Measurements from ENCODE around the gene HOXC9. TPM values are rescaled to one million over a fixed set of nuclear protein-coding genes. Genes with fewer than 3 reads are reported as not detected.

Gene HOXC9
- total and polyA plus RNA-seq, 10 donors = 0.05 TPM; not detected in 9

DNA sequence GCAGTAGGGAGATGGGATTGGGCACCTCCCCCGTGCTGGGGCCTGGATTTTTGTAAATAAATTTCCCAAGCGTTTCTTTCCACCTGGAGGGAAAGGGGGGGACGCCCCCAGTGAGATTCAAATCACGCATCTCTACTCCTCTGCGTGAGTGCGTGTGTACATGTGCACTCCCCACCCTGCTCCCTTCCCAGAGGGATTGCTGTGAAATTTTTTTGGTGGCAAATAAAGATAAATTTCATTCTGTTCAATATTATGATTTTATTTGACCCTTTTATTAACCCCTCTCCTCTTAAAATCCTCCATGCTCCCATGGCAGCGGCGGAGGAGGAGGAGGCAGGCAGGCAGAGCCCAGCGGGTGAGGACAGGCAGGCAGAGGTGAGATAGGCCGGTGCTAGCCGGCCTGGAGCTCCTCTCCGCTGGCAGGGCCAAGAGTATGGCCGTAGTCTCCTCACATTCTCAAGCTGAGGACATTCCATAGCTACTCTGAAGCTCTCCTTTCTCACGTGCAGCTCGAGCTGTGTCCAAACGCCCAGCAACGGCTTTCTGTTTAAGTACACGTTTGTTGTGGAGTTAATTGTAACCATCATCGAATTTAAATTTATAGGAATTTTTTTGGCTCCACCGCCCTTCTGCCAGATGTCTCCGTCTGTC, 23.7 kb upstream of the HOXC9 start:
- peaks cover 0 to 11% (median 0%) of the 10 kb centered on the region in 8 donors for H3K9me3 ChIP-seq
- 16 to 21% (median 16%) methylated on average over 21 of the region's 21 CpGs for WGBS, 5 donors
- peaks cover 31 to 100% (median 99%) of the 10 kb centered on the region in 7 donors for H3K27me3 ChIP-seq (replicated peaks in 1 of 7)
- intact Hi-C loops (cut with DNase I; ENCODE audit: low total_unique reads) = no loop called here
- TF ChIP-seq POLR2AphosphoS5 (IDR thresholded peaks at IDR 0.05) (no peak), POLR2A (IDR thresholded peaks at IDR 0.05) (no peak)
- TF ChIP-seq, protein P1, sequence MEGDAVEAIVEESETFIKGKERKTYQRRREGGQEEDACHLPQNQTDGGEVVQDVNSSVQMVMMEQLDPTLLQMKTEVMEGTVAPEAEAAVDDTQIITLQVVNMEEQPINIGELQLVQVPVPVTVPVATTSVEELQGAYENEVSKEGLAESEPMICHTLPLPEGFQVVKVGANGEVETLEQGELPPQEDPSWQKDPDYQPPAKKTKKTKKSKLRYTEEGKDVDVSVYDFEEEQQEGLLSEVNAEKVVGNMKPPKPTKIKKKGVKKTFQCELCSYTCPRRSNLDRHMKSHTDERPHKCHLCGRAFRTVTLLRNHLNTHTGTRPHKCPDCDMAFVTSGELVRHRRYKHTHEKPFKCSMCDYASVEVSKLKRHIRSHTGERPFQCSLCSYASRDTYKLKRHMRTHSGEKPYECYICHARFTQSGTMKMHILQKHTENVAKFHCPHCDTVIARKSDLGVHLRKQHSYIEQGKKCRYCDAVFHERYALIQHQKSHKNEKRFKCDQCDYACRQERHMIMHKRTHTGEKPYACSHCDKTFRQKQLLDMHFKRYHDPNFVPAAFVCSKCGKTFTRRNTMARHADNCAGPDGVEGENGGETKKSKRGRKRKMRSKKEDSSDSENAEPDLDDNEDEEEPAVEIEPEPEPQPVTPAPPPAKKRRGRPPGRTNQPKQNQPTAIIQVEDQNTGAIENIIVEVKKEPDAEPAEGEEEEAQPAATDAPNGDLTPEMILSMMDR (IDR thresholded peaks at IDR 0.05 in 8 of 11, conservative IDR thresholded peaks at IDR 0.05 in 3 of 11) = no peak
- no peak for DNase-seq
- no peaks in the 10 kb centered on the region for H3K36me3 ChIP-seq
- H3K4me3 ChIP-seq = no peak overlapping the region
- H3K27ac ChIP-seq = no peak overlapping the region
- H3K4me1 ChIP-seq = peaks cover 12 to 35% (median 26%) of the 10 kb centered on the region in 6 donors

DNA sequence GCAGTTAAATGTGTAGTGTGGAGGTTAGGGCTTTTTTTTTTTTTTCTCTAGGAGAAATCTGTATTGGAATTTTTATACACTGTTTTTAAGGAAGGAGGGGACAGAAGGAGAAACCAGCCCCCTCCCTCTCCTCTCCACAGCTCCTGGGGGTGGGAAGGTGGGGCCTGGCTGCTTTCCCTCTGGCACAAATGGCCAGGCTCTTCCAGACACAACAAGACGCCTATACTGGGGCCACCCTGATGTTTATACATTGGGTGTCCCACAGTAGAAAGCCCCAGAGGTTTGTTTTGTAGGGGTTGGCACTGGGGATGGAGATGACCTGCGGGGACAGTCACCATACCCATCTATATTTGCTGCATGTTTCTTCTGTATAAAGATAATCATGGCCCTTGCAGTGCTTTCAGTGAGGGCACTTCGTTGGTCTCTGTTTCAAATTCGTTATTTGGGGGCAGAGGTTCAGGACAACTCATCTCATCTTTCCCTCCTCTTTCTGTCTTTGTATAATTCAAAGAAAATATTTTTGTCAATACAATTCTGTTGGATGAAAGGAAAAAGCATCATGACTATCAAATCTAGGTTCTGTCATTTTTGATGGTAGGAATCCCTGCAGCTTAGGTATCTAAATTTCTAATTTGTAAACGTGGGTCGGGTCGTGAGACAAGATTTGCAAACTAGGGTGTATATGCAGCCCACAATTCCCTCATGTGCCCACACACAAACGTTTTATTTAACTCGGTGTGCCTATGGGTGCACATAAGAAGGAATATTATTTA, 23.0 kb upstream of the HOXC9 start:
- DNase-seq = no peak
- H3K27ac ChIP-seq = no peak overlapping the region
- H3K27me3 ChIP-seq (replicated peaks in 1 of 7) = peaks cover 28 to 100% (median 99%) of the 10 kb centered on the region in 7 donors
- intact Hi-C loops (cut with DNase I; ENCODE audit: low total_unique reads) = no loop called here
- no peaks in the 10 kb centered on the region for H3K36me3 ChIP-seq
- TF ChIP-seq, protein P1 (IDR thresholded peaks at IDR 0.05 in 8 of 11, conservative IDR thresholded peaks at IDR 0.05 in 3 of 11) = no peak
- no peak for TF ChIP-seq POLR2A (IDR thresholded peaks at IDR 0.05)
- TF ChIP-seq POLR2AphosphoS5 (IDR thresholded peaks at IDR 0.05) = no peak
- peaks cover 12 to 35% (median 26%) of the 10 kb centered on the region in 6 donors for H3K4me1 ChIP-seq
- peaks cover 0 to 11% (median 0%) of the 10 kb centered on the region in 8 donors for H3K9me3 ChIP-seq
- 9 to 17% (median 11%) methylated on average over 9 of the region's 9 CpGs for WGBS, 5 donors
- no peak overlapping the region for H3K4me3 ChIP-seq

DNA sequence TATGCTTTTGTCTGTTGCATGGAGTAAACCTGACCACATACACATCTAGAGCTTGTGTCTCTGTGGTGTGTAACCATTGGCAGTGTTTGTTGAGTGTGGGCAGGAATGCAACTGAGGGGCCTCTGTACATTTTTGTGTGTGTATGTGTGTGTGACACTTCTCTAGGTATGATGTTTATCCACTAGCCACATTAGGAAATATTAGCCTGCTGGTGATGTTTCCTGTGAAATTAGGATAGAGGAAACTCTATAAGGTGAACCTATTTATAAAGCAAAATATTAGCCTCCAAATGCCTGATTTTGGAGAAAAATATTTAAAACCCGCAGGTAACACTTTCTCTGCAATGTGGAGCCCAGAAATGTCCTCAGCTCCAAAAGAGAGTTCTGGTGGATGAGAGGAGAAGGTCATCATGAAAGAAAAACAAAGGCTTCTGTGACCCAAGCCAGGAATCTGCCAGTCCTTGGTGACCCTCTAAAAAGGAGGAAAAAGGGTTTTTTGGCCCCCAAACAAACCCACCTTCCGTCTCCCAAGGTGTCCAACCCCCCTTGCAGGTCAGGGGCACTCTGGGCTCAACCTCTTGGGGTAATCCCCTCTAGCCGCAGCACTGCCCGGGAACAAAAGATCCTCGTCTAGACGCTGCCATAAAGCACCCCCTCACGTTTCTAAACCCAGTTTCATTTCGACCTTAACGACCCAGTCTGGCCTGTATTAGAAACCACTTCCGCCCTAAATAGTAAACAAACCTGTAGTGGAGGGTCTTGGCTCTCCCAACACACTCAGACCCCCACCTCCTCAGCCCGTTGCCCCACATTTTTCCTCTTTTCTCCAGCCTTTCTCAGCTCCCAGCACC, 22.1 kb upstream of the HOXC9 start:
- Histone ChIP-seq H3K9me3 (peaks cover 0 to 11% (median 0%) of the 10 kb centered on the region in 8 donors), H3K36me3 (no peaks in the 10 kb centered on the region), H3K27me3 (replicated peaks in 1 of 7) (peaks cover 30 to 100% (median 99%) of the 10 kb centered on the region in 7 donors), H3K27ac (no peak overlapping the region), H3K4me3 (no peak overlapping the region), H3K4me1 (peaks cover 12 to 35% (median 26%) of the 10 kb centered on the region in 6 donors)
- WGBS, 5 donors = 3 to 4% (median 3%) methylated on average over 11 of the region's 11 CpGs
- DNase-seq = no peak
- intact Hi-C loops (cut with DNase I; ENCODE audit: low total_unique reads) = no loop called here
- TF ChIP-seq POLR2A (IDR thresholded peaks at IDR 0.05) (no peak), POLR2AphosphoS5 (IDR thresholded peaks at IDR 0.05) (no peak)
- TF ChIP-seq, protein P1 (IDR thresholded peaks at IDR 0.05 in 8 of 11, conservative IDR thresholded peaks at IDR 0.05 in 3 of 11) = no peak
